HCT116 (cell line): Measurements from ENCODE around the gene MMGT1. TPM values are rescaled to one million over a fixed set of nuclear protein-coding genes. Genes with fewer than 3 reads are reported as not detected.

Experiments
- ATAC-seq: fragments of 200-7000 bp; cut with Tn5 transposase; 2 replicates; pipeline ENCODE4 v1.9.1; 2020; ENCODE audit warnings: mild to moderate bottlenecking, moderate library complexity
- BruUV-seq: library from RNA; stranded (reverse); fragments of 400-500 nt; replicated peaks from 2 replicates; lab custom pipeline; 2021; lab: Mats Ljungman, UMichigan
- CTCF ChIA-PET: fragments of 300-600 bp; sonication (Branson Sonifier 250); formaldehyde crosslinking; loops from one replicate; lab custom pipeline; 2021; ENCODE audit warnings: antibody characterized with exemption; lab: Charles Lee
- POLR2A ChIA-PET: fragments of 300-600, 350-600 bp; sonication (Branson Sonifier 250); formaldehyde crosslinking; loops from one replicate; lab custom pipeline; 2021; ENCODE audit warnings: antibody characterized with exemption; lab: Charles Lee
- RAD21 ChIA-PET, 2 experiments: fragments of 300-600 bp; sonication (Branson Sonifier 250); formaldehyde crosslinking; loops; one replicate each; lab custom pipeline; 2023; ENCODE audit warnings: low total read pairs in 2 of 2; ENCODE audit not compliant: uncharacterized antibody in 2 of 2, unreplicated experiment in 2 of 2, low non-redundant PET in 1 of 2; lab: Charles Lee
- DNase-seq: peaks from one replicate; pipeline ENCODE4 v3.0.0-alpha.2; 2010; ENCODE audit warnings: low read depth, low spot score
- H2AFZ ChIP-seq: fragments of 200-600 bp; shearing (Covaris generic), sonication (generic); 2 replicates; pipeline ENCODE4 v1.6.1; 2017; ENCODE audit warnings: low read depth, mixed run types, mixed read lengths, antibody characterized with exemption, low read length; ENCODE audit not compliant: poor library complexity, severe bottlenecking
- H3K27ac ChIP-seq: 2 replicates; pipeline ENCODE4 v1.5.1; 2012; ENCODE audit warnings: low read depth, low read length
- H3K27me3 ChIP-seq: fragments of 200-600 bp; sonication (generic); 2 replicates; pipeline ENCODE4 v1.6.1; 2016; ENCODE audit warnings: mixed run types, low read length, mixed read lengths; ENCODE audit not compliant: insufficient read depth
- H3K36me3 ChIP-seq, 2 experiments: fragments of 200-500 bp in 1 of 2; fragments of 200-600 bp in 1 of 2; sonication (Bioruptor generic) in 1 of 2; sonication (generic) in 1 of 2; 2 replicates each; pipeline versions ENCODE4 v1.5.1 to v1.6.1; 2014 to 2016; ENCODE audit warnings: low read length in 2 of 2, inconsistent platforms in 1 of 2, mixed read lengths in 1 of 2, mixed run types in 1 of 2; ENCODE audit not compliant: insufficient read depth in 2 of 2, control insufficient read depth in 1 of 2
- H3K4me1 ChIP-seq, 2 experiments: fragments of 200-600 bp in 1 of 2; sonication (generic) in 1 of 2; 2 replicates each; pipeline versions ENCODE4 v1.5.1 to v1.6.1; 2012 to 2017; ENCODE audit warnings: low read length in 2 of 2, inconsistent platforms in 1 of 2, mild to moderate bottlenecking in 1 of 2, mixed read lengths in 1 of 2, mixed run types in 1 of 2, moderate library complexity in 1 of 2; ENCODE audit not compliant: insufficient read depth in 2 of 2, control insufficient read depth in 1 of 2
- H3K4me2 ChIP-seq: fragments of 200-600 bp; sonication (generic); 2 replicates; pipeline ENCODE4 v1.6.1; 2017; ENCODE audit warnings: mixed run types, low read length, mixed read lengths
- H3K4me3 ChIP-seq, 2 experiments: fragments of 200-600 bp in 1 of 2; sonication (generic) in 1 of 2; replicated peaks in 1 of 2; 2 replicates each; pipeline ENCODE4 v1.5.1; 2011 to 2016; ENCODE audit warnings: low read length in 2 of 2, control low read depth in 1 of 2, low read depth in 1 of 2, mild to moderate bottlenecking in 1 of 2, mixed read lengths in 1 of 2, mixed run types in 1 of 2
- H3K79me2 ChIP-seq: fragments of 200-600 bp; sonication (generic); 2 replicates; pipeline ENCODE4 v1.6.1; 2017; ENCODE audit warnings: mild to moderate bottlenecking, mixed run types, low read length, moderate library complexity, mixed read lengths; ENCODE audit not compliant: insufficient read depth
- H3K9ac ChIP-seq: fragments of 200-600 bp; sonication (generic); 2 replicates; pipeline ENCODE4 v1.6.1; 2016; ENCODE audit warnings: low read length, mixed read lengths
- H3K9me2 ChIP-seq: fragments of 200-600 bp; sonication (generic), shearing (Covaris generic); 2 replicates; pipeline ENCODE4 v1.6.1; 2017; ENCODE audit warnings: mixed run types, mild to moderate bottlenecking, moderate library complexity; ENCODE audit not compliant: insufficient read depth
- H3K9me3 ChIP-seq, 2 experiments: fragments of 200-500 bp in 1 of 2; fragments of 200-600 bp in 1 of 2; sonication (Bioruptor generic) in 1 of 2; sonication (generic) in 1 of 2; 2 replicates each; pipeline ENCODE4 v1.6.1; 2014 to 2017; ENCODE audit warnings: low read length in 2 of 2, mixed read lengths in 2 of 2, inconsistent platforms in 1 of 2, low read depth in 1 of 2, mild to moderate bottlenecking in 1 of 2, mixed run types in 1 of 2, moderate library complexity in 1 of 2; ENCODE audit not compliant: control insufficient read depth in 1 of 2, insufficient read depth in 1 of 2
- H4K20me1 ChIP-seq: fragments of 200-600 bp; sonication (generic), shearing (Covaris generic); 2 replicates; pipeline ENCODE4 v1.6.1; 2017; ENCODE audit warnings: mixed run types, mild to moderate bottlenecking, moderate library complexity; ENCODE audit not compliant: insufficient read depth
- CTCF ChIP-seq, 3 experiments: fragments of 200-600 bp in 1 of 3; sonication (generic) in 1 of 3; IDR thresholded peaks in 2 of 3; conservative IDR thresholded peaks in 1 of 3; 2 replicates each; pipeline ENCODE4 v1.5.1; 2012 to 2017; ENCODE audit warnings: low read depth in 2 of 3, low read length in 2 of 3, antibody characterized with exemption in 1 of 3, borderline replicate concordance in 1 of 3, control low read depth in 1 of 3, mild to moderate bottlenecking in 1 of 3, mixed read lengths in 1 of 3, mixed run types in 1 of 3, moderate library complexity in 1 of 3; ENCODE audit not compliant: insufficient read depth in 1 of 3
- EGR1 ChIP-seq: IDR thresholded peaks from 2 replicates; pipeline ENCODE4 v1.6.1; 2012; ENCODE audit warnings: low read depth
- ELF1 ChIP-seq: IDR thresholded peaks from 2 replicates; pipeline ENCODE4 v1.6.1; 2012; ENCODE audit warnings: low read depth, borderline replicate concordance
- EZH2phosphoT487 ChIP-seq: fragments of 200-600 bp; IDR thresholded peaks from 2 replicates; pipeline ENCODE4 v1.6.1; 2018; ENCODE audit warnings: antibody characterized with exemption, borderline replicate concordance
- FOSL1 ChIP-seq: IDR thresholded peaks from 2 replicates; pipeline ENCODE4 v1.6.1; 2012; ENCODE audit warnings: low read depth
- JUND ChIP-seq: IDR thresholded peaks from 2 replicates; pipeline ENCODE4 v1.6.1; 2012
- MAX ChIP-seq: IDR thresholded peaks from 2 replicates; pipeline ENCODE4 v1.6.1; 2012
- RAD21 ChIP-seq: IDR thresholded peaks from 2 replicates; pipeline ENCODE4 v1.6.1; 2012; ENCODE audit warnings: low read depth, mild to moderate bottlenecking
- SRF ChIP-seq: IDR thresholded peaks from 2 replicates; pipeline ENCODE4 v1.6.1; 2012; ENCODE audit warnings: low read depth
- intact Hi-C: fragments of 100-400 bp; cut with micrococcal nuclease; formaldehyde crosslinking; loops from 2 replicates; pipeline ENCODE4 v1.10.0; 2022
- total RNA-seq: library from RNA; stranded (reverse); gene quantifications from one replicate; pipeline ENCODE4 v1.2.1, GENCODE V29; 2021; ENCODE audit not compliant: unreplicated experiment

Gene MMGT1
- total RNA-seq, 1 experiment from 2014 or later: 23.2 TPM

- POLR2A ChIA-PET: no interaction called here
Observed at GRCh38 chrX:135914404-135914803, 59.4 kb downstream of the MMGT1 start.

More at GRCh38 chrX:135914404-135914803, 59.4 kb downstream of the MMGT1 start:
- TF ChIP-seq CTCF (IDR thresholded peaks at IDR 0.05 in 2 of 3, conservative IDR thresholded peaks at IDR 0.05 in 1 of 3; ENCODE audit: borderline replicate concordance in 1 of 3, insufficient read depth in 1 of 3, low read depth in 2 of 3, low read length in 2 of 3): no peak
- no peak for TF ChIP-seq JUND
- TF ChIP-seq SRF: no peak
- TF ChIP-seq EGR1: no peak
- no peak for TF ChIP-seq EZH2phosphoT487
- TF ChIP-seq RAD21: no peak
- TF ChIP-seq FOSL1: no peak
- no peak for TF ChIP-seq MAX
- TF ChIP-seq ELF1: no peak
- 0 out of 2 replicates have a peak, but pooled peaks cover 6% of the 10 kb centered on the region for H3K27me3 ChIP-seq
- no TSS peak for BruUV-seq
- no peak overlapping the region for H2AFZ ChIP-seq
- no peaks in the 10 kb centered on the region for H3K9me2 ChIP-seq
- no peak overlapping the region for H3K27ac ChIP-seq
- ATAC-seq (no peak), DNase-seq (no peak)
- no peaks in the 10 kb centered on the region for H4K20me1 ChIP-seq
- no peaks in the 10 kb centered on the region for H3K9me3 ChIP-seq
- ChIA-PET RAD21 (no interaction called here), CTCF (no interaction called here)
- no peak overlapping the region for H3K9ac ChIP-seq
- H3K79me2 ChIP-seq: no peaks in the 10 kb centered on the region
- no peaks in the 10 kb centered on the region for H3K36me3 ChIP-seq
- no peaks in the 10 kb centered on the region for H3K4me1 ChIP-seq
- no peak overlapping the region for H3K4me2 ChIP-seq
- intact Hi-C loops: no loop called here
- H3K4me3 ChIP-seq: no peak overlapping the region

Other genes starting within 250 kb of the MMGT1 start
- gene CT45A3, start 205.8 kb downstream of the MMGT1 start, total RNA-seq: 0.30 TPM
- not detected for gene CT45A5, start 188.5 kb downstream of the MMGT1 start, total RNA-seq
- gene CT45A6, start 171.2 kb downstream of the MMGT1 start, total RNA-seq: not detected
- not detected for gene CT45A2, start 154.0 kb downstream of the MMGT1 start, total RNA-seq
- not detected for gene CT45A7, start 136.7 kb downstream of the MMGT1 start, total RNA-seq
- not detected for gene CT45A8, start 119.5 kb downstream of the MMGT1 start, total RNA-seq
- not detected for gene CT45A9, start 102.2 kb downstream of the MMGT1 start, total RNA-seq
- gene CT45A10, start 80.5 kb downstream of the MMGT1 start, total RNA-seq: not detected
- not detected for gene SAGE1, start 80.3 kb downstream of the MMGT1 start, total RNA-seq
- gene SLC9A6, start 11.4 kb upstream of the MMGT1 start, total RNA-seq: 10.8 TPM
- gene FHL1, start 173.5 kb upstream of the MMGT1 start, total RNA-seq: 20.0 TPM